ENCODE results near the gene ZSWIM5.
"Not testable (repeated sequence)": the region's sequence is repeated elsewhere in the genome, so short reads cannot be mapped to it uniquely, and the experiment has no call there.

Gene ZSWIM5

DNA sequence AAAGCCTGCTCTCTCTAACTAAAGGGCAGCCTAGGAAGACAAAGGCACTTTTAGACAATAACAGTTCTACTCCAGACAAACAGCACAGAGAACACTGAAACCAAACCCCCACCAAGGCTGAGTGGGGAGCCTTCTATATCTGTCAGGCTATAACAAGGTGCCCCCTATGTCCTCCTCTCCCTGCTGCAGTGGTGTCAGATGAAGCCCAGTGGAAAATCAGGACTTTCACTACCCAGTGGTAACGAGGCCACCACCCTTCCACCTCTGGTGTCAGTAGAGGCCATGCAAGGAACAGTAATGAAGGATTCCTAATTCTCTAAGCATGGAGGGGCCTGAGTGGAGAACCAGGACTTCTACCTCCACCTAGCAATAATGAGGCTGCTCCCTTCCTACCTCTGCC is 83.7 kb downstream of the ZSWIM5 start:
- Histone ChIP-seq H3K27me3 (replicated peaks) (no peaks in the 10 kb centered on the region), H3K36me3 (replicated peaks) (no peaks in the 10 kb centered on the region), H3K27ac (no peak overlapping the region), H3K4me3 (ENCODE audit: low read depth, low read length) (no peak overlapping the region)
- no peak for DNase-seq
- TF ChIP-seq, protein P1, sequence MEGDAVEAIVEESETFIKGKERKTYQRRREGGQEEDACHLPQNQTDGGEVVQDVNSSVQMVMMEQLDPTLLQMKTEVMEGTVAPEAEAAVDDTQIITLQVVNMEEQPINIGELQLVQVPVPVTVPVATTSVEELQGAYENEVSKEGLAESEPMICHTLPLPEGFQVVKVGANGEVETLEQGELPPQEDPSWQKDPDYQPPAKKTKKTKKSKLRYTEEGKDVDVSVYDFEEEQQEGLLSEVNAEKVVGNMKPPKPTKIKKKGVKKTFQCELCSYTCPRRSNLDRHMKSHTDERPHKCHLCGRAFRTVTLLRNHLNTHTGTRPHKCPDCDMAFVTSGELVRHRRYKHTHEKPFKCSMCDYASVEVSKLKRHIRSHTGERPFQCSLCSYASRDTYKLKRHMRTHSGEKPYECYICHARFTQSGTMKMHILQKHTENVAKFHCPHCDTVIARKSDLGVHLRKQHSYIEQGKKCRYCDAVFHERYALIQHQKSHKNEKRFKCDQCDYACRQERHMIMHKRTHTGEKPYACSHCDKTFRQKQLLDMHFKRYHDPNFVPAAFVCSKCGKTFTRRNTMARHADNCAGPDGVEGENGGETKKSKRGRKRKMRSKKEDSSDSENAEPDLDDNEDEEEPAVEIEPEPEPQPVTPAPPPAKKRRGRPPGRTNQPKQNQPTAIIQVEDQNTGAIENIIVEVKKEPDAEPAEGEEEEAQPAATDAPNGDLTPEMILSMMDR (IDR thresholded peaks at IDR 0.05; ENCODE audit: low read depth, low read length, missing control alignments) = no peak
- in situ Hi-C loops (cut with HindIII; ENCODE audit: low pct_ligation_motif_present, low sequenced_read_pairs) = no loop called here

DNA sequence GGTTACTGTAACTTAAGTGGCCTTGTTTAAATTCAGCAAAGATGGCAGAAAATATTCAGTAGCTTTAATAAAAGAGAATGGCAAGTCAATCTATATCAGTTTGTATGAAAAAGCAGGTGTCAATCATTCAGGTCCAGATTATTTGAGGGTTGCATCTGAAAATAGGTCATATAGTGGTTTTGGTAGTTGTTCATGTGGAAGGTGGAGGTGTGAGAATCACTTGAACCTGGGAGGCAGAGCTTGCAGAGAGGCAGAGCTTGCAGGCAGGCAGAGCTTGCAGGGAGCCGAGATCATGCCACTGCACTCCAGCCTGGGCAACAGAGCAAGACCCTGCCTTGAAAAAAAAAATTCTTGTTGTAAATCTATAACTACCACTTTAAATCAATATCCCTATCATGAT is 88.6 kb downstream of the ZSWIM5 start:
- no peak overlapping the region for H3K4me3 ChIP-seq (ENCODE audit: low read depth, low read length)
- H3K27ac ChIP-seq = no peak overlapping the region
- TF ChIP-seq, protein P1 (IDR thresholded peaks at IDR 0.05; ENCODE audit: low read depth, low read length, missing control alignments) = no peak
- no peaks in the 10 kb centered on the region for H3K27me3 ChIP-seq (replicated peaks)
- in situ Hi-C loops (cut with HindIII; ENCODE audit: low pct_ligation_motif_present, low sequenced_read_pairs) = no loop called here
- no peaks in the 10 kb centered on the region for H3K36me3 ChIP-seq (replicated peaks)
- DNase-seq = no peak

DNA sequence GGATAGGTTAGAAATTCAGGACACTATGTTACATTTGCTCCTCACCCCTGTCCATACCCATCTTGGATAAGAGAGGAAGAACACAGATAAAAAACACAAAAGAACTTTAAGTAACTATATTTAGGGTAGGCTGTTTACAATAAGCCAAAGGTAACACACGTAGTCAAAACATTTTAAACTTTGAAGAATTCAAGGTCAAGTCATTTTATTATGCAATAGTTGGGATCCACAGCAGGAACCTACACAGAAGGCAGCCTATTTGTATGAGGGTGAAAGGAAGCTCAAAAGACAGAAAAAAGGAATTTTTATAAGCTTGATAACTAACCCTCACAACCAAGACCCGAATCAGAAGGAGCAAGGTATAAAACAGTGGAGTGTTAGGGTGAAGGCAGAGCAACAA is 89.6 kb downstream of the ZSWIM5 start:
- H3K36me3 ChIP-seq (replicated peaks) = no peaks in the 10 kb centered on the region
- TF ChIP-seq, protein P1 (IDR thresholded peaks at IDR 0.05; ENCODE audit: low read depth, low read length, missing control alignments) = no peak
- DNase-seq = no peak
- in situ Hi-C loops (cut with HindIII; ENCODE audit: low pct_ligation_motif_present, low sequenced_read_pairs) = no loop called here
- H3K27ac ChIP-seq = no peak overlapping the region
- no peak overlapping the region for H3K4me3 ChIP-seq (ENCODE audit: low read depth, low read length)
- H3K27me3 ChIP-seq (replicated peaks) = no peaks in the 10 kb centered on the region

DNA sequence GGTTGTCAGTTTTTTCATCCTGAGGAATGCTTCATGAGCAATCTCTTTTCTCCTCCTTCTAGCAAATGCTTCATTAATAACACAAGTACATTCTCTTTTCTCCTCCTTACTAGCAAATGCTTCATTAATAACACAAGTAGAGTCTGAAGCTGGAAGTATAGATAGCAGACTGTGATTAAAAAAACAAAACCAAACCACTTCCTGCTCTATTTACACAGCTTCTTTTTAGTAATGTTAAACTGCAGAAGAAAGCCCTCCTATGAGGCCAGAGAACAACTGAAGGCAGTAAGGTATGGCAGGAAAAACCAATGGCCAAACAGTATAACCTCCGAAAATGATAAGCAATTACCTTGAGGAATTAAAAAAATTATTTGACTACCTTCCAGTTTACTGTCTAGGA is 90.1 kb downstream of the ZSWIM5 start:
- in situ Hi-C loops (cut with HindIII; ENCODE audit: low pct_ligation_motif_present, low sequenced_read_pairs) = no loop called here
- Histone ChIP-seq H3K27me3 (replicated peaks) (no peaks in the 10 kb centered on the region), H3K27ac (no peak overlapping the region), H3K4me3 (ENCODE audit: low read depth, low read length) (no peak overlapping the region), H3K36me3 (replicated peaks) (no peaks in the 10 kb centered on the region)
- TF ChIP-seq, protein P1 (IDR thresholded peaks at IDR 0.05; ENCODE audit: low read depth, low read length, missing control alignments) = no peak
- no peak for DNase-seq

DNA sequence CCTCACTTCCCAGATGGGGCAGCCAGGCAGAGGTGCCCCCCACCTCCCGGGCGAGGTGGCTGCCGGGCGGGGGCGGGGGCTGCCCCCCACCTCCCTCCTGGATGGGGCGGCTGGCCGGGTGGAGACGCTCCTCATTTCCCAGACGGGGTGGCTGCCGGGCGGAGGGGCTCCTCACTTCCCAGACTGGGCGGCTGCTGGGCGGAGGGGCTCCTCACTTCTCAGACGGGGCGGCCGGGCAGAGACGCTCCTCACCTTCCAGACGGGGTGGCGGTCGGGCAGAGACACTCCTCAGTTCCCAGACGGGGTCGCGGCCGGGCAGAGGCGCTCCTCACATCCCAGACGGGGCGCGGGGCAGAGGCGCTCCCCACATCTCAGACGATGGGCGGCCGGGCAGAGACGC is 91.2 kb downstream of the ZSWIM5 start:
- H3K4me3 ChIP-seq (ENCODE audit: low read depth, low read length); DNase-seq; in situ Hi-C loops (cut with HindIII; ENCODE audit: low pct_ligation_motif_present, low sequenced_read_pairs); H3K36me3 ChIP-seq (replicated peaks); H3K27me3 ChIP-seq (replicated peaks); H3K27ac ChIP-seq: not testable (repeated sequence)

DNA sequence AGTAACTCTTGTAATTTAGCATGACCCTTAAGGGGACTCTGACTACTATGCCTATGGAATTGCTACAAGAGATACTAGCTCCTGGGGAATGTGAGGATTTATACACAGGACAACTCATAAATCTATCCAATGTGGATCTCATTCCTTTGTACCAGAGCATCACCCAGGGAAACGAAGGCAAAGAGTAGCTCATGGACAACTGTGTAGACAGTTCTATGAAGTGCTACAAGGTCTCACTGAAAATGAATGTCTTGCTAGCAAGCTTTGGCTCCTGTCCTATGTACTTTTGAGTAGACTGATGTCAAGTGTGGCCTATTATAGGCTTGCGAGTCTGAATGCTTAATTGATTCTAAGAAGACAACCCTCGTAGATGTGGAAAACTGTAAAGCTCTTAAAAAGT is 93.7 kb downstream of the ZSWIM5 start:
- Histone ChIP-seq H3K4me3 (ENCODE audit: low read depth, low read length) (no peak overlapping the region), H3K27me3 (replicated peaks) (no peaks in the 10 kb centered on the region), H3K27ac (no peak overlapping the region), H3K36me3 (replicated peaks) (no peaks in the 10 kb centered on the region)
- TF ChIP-seq, protein P1 (IDR thresholded peaks at IDR 0.05; ENCODE audit: low read depth, low read length, missing control alignments) = no peak
- no peak for DNase-seq
- in situ Hi-C loops (cut with HindIII; ENCODE audit: low pct_ligation_motif_present, low sequenced_read_pairs) = no loop called here

Measured in brain microvascular endothelial cell (primary cell).